ENCODE data around the gene NCR3LG1.

The NCR3LG1 gene

DNA sequence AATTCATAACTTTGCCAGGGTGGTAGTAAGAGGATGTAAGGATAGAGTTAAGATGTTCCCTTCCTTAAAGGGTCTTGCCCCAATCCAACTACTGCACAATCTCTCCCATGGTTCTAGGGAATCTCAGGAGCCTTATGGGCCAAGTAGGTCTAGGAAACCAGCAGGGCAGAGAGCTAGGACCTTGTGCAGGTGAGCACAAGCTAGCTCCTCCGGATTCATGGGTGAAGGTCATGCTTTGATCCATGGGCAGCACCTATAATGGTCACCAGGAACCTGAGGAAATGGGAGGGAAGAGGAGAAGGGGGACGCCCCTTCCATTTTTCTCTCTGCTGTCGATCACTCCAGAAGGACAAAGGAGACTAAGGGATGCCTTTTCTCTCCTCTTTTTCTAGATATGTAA lies 20.0 kb downstream of the NCR3LG1 start:
- no peak for DNase-seq

GRCh38 chr11:17375547-17375946 lies 23.9 kb downstream of the NCR3LG1 start:
- DNase-seq = no peak

DNA sequence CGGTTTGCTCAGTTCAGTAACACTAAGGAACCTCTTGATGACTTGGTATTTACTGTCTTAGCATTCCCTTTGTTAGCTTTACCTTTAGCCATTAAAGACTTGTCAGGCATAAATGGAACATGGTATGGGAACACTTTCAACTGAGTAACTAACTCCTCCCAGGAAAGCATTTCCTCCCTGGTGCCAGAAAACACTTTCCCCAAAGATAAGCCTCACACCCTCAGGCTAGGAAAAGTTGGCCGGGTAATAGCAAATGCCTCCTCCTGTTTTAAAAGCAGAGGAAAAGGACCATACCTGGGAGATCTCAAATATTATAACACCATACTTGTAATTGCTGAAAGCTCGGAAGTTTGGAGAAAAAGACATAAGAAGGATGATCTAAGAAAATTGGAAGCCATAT lies 24.9 kb downstream of the NCR3LG1 start:
- DNase-seq = no peak

DNA sequence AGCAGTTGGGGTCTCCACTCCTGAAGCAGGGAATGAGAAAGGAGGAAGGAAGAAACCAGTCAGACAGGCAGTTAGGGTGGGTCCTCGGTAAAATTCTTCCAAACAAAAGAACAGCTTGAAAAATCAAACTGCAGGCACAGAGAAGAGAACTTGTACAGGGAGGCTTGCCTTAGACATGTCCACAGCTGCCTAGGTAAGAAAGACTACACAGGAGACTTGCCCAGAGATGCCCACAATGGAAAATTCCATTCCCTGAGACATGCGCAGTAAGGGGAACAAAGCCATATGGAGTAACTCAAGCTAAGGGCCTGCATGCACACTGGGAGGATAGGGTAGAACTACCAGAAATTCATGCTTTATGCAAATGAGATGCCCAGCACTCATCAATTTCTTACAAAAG lies 27.1 kb downstream of the NCR3LG1 start:
- DNase-seq = no peak

DNA sequence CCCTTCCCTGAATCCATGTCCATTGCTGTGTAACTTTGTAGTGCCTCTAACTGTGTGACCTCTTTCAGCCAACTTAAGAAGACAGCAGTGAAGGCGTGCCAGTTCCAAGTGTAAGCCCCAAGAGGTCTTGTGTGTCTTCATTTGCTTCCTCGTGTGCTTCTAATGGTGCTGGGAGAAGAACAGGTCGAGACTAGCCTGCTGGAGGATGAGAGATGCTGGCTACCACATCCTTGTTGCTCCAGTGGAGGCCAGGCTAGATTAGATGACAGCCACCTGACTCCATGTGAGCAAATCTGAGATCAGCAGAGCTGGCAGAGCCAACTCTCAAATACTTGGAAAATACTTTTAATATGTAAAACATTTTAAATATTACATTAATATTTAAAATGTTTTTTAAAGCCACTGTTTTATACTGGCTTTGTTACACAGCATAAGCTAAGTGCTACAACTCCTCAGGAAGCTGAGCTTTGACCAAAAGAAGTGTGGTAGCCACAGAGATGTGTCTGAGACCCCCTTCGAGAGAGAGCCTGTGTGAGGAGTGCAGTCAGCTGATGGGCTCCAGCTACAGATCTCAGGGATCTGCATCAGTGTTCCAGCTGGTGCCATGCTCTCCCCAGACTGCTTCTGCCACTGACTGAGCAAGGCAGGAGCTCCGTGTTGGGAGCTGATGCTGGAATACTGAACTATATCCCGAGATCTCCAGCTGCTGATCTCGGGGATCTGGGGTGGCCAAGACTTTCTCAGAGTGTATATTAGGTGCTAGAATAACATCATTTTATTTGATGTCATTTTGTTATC lies 28.0 kb downstream of the NCR3LG1 start:
- DNase-seq = no peak

GRCh38 chr11:17381156-17381555 lies 29.6 kb downstream of the NCR3LG1 start:
- DNase-seq = no peak

DNA sequence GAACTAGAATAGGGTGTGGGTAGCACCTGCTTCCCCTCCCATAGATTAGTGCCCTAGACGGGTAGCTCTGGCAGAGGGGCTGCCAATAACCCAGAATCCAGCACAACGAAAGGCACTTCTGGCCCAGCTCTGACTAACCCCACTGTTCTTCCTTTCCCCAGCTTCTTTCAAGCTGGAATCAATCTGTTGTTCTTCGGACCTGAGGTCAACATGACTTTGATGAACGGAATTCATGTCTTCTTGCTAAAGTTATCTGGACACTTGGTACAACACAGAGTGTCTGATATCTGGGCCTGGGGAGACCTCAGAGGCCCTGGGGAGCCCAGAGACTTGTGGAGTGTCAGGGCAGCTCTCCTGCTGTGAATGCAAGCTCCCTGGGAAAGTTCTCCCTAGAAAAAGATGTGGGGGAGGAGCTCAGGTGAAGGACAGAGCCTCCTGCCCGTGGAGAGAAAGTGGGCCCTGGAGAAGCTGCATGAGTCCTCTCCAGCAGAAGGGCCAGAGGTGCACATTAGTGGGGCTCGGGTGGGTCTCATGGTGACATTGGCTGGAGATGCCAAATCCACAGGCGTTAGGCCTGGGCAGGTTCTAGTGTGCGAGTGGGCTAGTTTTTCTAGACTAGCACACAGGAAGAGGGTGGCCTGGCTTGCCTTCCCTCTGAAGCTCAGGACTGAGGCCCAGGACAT lies 30.6 kb downstream of the NCR3LG1 start:
- DNase-seq = no peak

DNA sequence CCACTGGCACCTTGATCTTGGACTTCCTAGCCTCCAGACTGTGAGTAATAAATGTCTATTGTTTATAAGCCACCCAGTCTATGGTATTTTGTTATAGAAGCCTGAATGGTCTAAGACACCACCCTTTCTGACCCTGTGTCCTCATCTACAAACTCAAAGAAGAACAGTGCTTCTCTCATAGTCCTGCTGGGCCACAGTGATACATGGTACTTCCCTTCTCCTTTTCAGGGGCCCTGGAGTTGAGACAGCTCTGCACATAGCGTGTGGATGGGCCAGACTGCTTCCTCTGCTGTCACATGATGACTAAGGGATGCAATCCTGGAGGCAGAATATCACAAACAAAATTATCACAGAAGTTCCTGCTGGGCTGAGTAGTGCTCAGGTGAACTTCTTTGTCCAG lies 31.9 kb downstream of the NCR3LG1 start:
- DNase-seq = no peak

DNA sequence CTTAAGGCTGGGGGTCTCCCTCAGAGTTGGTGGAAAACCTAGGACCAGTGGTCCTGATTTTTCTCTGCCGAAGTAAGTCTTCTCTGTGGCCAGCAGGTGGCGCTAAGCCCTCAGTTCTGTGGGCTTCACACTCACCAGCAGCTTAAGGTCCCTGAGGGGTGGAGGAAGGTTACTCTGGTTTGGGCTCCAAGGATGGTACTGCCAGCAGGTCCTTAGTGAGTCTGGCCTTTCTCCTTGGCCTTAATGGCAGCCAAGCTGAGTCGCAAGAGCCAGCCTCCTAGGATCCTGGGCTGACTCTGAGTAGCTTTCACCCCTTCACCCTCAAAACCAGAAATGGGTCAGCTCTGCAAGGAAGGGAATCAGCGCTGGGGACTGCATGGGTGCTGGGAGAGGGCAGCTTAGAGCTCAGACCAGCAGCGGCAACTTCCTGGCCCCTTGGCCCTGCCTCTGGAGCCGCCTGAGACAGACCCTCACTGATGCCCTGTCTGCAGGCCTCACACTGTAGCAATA lies 32.5 kb downstream of the NCR3LG1 start:
- DNase-seq = no peak

DNA sequence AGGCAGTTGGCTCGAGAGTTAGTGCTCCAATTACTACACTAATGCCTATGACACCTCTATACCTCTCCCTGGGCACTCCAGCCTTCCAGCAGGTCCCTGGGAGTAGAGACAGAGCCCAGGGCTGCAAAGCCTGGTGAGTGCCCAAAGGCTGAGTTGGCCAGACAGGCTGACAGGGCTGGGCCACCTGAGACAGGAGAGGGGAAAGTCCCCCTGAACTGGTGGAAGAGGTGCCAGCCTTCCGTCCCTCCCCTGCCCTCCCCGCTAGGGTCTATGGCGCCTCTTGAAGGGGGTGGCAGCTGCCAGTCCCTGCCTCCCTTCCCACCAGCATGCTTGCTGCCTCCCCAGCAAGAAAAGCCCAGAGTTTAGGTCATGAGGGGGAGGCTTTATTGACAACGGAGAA lies 33.9 kb downstream of the NCR3LG1 start:
- DNase-seq = no peak

- no peak for DNase-seq
These were observed 34.3 kb downstream of the NCR3LG1 start for GRCh38 chr11:17385926-17386325.

DNA sequence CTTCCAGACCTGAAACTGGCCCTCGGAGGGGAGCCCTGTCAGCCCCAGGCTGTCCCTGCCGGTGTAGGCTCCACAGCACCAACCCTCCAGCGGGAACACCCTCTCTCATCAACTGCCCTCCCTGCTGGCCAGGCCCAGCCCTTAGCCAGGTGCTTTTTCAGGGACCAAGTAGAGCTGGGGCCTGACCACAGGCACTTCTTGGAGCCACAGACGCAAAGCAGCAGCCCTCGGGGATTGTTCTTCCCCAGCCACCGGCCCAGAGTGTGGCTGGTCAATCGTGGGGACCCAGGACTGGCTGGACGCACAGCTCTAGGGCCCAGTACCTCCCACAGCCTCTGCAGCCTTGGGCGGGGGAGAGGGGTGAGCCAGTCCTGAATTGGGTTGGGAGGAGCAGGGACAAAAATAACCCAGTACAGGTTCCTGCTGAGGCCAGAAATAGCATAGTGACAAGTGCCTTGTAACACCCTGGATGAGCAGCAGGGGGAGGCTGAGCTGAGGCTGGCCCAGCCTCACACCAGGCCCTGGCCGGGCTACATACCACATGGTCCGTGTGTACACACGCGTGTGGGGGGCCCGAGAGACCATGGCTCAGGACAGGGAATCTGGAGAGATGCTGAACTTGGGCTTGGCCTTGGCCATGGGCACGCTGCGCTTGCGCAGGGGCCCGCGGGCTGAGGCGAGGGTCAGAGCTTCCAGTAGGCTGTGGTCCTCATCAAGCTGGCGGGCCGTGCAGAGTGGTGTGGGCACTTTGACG lies 34.9 kb downstream of the NCR3LG1 start:
- no peak for DNase-seq

DNA sequence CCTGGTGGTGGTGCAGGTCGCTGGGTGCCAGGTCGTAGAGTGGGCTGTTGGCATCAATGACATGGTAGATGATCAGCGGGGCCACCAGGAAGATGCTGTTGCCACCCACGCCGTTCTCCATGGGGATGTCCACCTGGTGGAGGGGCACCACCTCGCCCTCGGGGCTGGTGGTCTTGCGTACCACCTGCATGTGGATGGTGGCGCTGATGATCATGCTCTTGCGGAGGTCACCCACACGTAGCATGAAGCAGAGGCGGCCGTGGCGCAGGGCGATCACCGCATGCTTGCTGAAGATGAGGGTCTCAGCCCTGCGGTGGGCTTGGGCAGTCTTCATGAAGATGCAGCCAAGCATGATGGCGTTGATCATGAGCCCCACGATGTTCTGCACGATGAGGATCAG lies 35.7 kb downstream of the NCR3LG1 start:
- no peak for DNase-seq

DNA sequence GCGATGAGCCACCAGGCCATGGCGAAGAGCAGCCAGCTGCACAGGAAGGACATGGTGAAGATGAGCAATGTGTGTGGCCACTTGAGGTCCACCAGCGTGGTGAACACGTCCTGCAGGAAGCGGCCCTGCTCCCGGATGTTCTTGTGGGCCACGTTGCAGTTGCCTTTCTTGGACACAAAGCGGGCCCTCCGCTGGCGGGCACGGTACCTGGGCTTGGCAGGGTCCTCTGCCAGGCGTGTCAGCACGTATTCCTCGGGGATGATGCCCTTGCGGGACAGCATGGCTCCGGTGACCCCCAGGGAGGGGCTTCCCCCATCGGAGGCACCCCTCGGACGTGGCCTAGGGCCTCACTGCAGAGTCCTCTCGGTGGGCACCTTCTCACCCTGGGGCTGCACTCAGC lies 36.2 kb downstream of the NCR3LG1 start:
- DNase-seq = no peak

DNA sequence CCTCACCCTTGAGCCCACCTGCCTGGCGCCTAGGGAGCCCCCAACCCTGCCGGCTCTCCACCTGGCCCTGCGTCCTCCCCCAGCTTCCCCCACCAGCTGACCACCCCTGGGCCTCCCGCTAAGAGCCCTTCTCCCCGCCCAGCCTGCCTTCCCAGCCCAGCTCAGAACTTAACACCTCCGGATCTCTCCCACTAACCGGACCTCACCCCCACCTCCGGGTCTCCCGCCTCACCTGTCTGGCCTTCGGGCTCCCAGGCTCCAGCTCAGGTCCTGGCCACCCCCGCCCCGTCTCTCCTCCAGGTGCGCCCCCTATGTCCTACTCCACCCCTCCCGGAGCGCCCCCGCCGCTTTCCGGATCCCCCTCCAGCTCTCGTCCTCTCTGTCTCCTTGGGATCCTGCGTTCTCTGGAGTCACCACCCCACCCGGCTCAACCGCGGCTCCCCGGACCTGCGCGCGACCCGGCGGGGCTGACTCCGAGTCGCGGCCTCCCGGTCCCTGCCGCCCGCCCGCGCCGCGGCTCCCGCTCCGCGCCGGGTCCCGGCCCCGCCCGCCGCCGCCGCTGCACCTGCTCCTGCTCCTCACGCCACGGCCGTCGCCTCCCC lies 37.1 kb downstream of the NCR3LG1 start, which contains the start of gene KCNJ11:
KCNJ11 (minus strand) TSS at position 51 of the 602 bp plus-strand sequence. CDS start 568 bp downstream, outside the sequence.
- DNase-seq = no peak

DNA sequence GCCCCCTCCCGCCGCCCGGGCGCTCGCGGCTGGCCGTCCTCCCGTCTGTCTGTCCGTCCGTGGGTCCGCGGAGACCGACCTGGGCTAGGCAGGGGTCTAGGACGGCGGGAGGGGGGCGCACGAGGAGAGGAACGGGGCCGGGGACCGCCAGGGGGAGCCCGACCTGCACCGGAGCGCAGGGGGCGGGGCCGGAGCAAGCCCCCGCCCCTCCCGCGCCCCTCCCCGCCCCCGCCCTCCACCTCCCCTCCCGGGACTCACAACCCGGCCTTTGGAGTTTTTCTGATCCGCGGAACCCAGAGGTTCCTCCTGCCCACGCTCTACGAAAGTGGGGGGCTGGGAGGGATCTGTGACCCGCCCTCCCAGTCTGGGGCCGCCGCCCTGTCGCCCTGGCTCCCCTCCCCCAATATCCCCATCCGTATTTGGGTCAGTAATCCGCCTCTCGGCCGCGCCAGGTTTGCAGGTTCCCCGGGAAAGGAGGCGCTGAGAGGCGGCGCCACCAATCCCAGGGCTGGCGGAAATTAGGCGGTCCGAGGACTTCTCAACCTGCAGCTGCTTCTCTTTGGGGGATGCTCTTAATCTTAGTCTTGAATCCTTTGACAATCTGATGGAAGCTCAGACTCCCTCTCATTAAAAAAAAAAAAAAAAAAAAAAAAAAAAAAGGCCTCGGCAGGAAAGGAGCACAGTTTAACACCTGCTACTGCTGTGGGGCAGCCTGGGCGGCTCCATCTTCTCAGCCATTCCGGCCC lies 37.8 kb downstream of the NCR3LG1 start:
- no peak for DNase-seq

GRCh38 chr11:17389957-17390649 lies 38.5 kb downstream of the NCR3LG1 start:
- no peak for DNase-seq

- no peak for DNase-seq
These were observed 40.1 kb downstream of the NCR3LG1 start for GRCh38 chr11:17391493-17392355.

DNA sequence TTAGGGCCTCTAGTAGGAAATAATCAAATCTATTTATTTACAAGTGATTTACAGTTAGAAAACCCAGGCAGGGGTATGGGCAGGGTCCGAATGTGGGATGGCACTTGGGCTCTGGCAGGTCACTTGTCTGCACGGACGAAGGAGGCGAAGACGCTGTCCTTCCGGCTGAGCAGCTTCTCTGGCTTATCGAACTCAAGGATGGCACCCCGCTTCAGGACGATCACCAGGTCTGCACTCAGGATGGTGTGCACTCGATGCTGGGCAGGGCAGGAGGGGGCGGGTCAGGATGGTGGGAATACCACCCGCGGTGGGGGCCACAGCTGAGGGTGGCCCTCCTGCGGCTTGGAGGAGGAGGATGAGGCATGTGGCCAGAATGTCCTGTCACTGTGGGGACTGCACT lies 41.3 kb downstream of the NCR3LG1 start:
- DNase-seq = no peak

GRCh38 chr11:17393472-17393871 lies 41.9 kb downstream of the NCR3LG1 start:
- DNase-seq = no peak

Measured in cortex of kidney (tissue), 1 donor.